Prostate gland (tissue), 2 donors: Measurements from ENCODE around the gene SMC4. TPM values are rescaled to one million over a fixed set of nuclear protein-coding genes. Genes with fewer than 3 reads are reported as not detected.

Source experiments
- DNase-seq: peaks from one replicate; pipeline ENCODE4 v3.0.0-alpha.2; 2019; ENCODE audit warnings: low spot score
- H3K27ac ChIP-seq, 2 donors: fragments of 200-600 bp; sonication (generic); 2 replicates each; pipeline ENCODE4 v1.5.1; 2017 to 2019
- H3K27me3 ChIP-seq: fragments of 200-600 bp; sonication (generic); replicated peaks from 2 replicates; pipeline ENCODE4 v1.5.1; 2019; ENCODE audit not compliant: insufficient read depth
- H3K36me3 ChIP-seq, 2 donors: fragments of 200-600 bp; sonication (generic); 1 replicate in 1 of 2; 2 replicates in 1 of 2; pipeline versions ENCODE4 v1.5.1 to v1.8.1; 2017 to 2019
- H3K4me1 ChIP-seq: fragments of 200-600 bp; sonication (generic); replicated peaks from 2 replicates; pipeline ENCODE4 v1.5.1; 2019
- H3K4me3 ChIP-seq, 2 donors: fragments of 200-600 bp; sonication (generic); 2 replicates each; pipeline ENCODE4 v1.5.1; 2017 to 2019
- H3K9me3 ChIP-seq: fragments of 200-600 bp; sonication (generic); 2 replicates; pipeline ENCODE4 v1.5.1; 2017
- POLR2A ChIP-seq: fragments of 450-650 bp; IDR thresholded peaks from one replicate; pipeline ENCODE4 v1.6.1; 2016; ENCODE audit warnings: antibody characterized with exemption, mild to moderate bottlenecking
- POLR2AphosphoS5 ChIP-seq: sonication (generic); formaldehyde crosslinking; IDR thresholded peaks from one replicate; pipeline ENCODE4 v1.6.1; 2017; ENCODE audit warnings: antibody characterized with exemption
- WGBS: methylation state at CpG from one replicate; pipeline ENCODE4 v1.1.5; 2018; 5-methylcytosine and 5-hydroxymethylcytosine counted together
- intact Hi-C: fragments of 100-400 bp; cut with DNase I; formaldehyde crosslinking; loops from one replicate; pipeline ENCODE4 v1.14.2; 2022
- total RNA-seq, 2 donors: library from RNA; depleted of rRNA; stranded (reverse); fragments of >200 nt; gene quantifications; one replicate each; pipeline ENCODE4 v1.1.0, GENCODE V29; 2016
- TF ChIP-seq, protein P1 (sequence below), 4 experiments: fragments of 200-600 bp in 2 of 4; fragments of 450-650 bp in 2 of 4; sonication (generic) in 2 of 4; IDR thresholded peaks; 1 replicate in 3 of 4; 2 replicates in 1 of 4; pipeline ENCODE4 v1.5.1; 2016 to 2019; ENCODE audit warnings: antibody characterized with exemption in 4 of 4, mild to moderate bottlenecking in 2 of 4, moderate library complexity in 2 of 4

The SMC4 gene
- total RNA-seq, 2 donors from 2014 or later, result 13.8 to 40.4 TPM

DNA sequence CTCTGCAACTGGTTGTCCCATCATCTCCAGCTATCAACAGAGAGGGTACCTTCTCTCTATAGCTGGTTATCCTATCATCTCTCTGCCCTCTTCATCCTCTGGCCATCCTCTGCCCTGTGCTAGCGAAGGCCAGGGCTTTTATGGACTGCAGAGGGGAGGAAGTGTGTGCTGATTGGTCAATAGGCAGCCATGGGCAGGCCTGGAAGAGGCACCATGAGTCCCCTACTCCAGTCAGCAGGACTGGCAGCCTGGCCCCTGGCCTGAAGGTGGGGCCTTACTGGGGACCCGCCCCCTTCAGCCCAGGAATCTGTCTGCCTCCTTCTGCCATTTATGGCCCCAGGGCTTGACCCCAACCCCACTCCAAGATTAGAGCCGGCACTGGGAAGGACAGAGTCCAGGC is 60.6 kb downstream of the SMC4 start:
- intact Hi-C loops, result no loop called here
- TF ChIP-seq, protein P1, sequence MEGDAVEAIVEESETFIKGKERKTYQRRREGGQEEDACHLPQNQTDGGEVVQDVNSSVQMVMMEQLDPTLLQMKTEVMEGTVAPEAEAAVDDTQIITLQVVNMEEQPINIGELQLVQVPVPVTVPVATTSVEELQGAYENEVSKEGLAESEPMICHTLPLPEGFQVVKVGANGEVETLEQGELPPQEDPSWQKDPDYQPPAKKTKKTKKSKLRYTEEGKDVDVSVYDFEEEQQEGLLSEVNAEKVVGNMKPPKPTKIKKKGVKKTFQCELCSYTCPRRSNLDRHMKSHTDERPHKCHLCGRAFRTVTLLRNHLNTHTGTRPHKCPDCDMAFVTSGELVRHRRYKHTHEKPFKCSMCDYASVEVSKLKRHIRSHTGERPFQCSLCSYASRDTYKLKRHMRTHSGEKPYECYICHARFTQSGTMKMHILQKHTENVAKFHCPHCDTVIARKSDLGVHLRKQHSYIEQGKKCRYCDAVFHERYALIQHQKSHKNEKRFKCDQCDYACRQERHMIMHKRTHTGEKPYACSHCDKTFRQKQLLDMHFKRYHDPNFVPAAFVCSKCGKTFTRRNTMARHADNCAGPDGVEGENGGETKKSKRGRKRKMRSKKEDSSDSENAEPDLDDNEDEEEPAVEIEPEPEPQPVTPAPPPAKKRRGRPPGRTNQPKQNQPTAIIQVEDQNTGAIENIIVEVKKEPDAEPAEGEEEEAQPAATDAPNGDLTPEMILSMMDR (IDR thresholded peaks at IDR 0.05), result no peak
- no peak for TF ChIP-seq POLR2AphosphoS5
- no peak for TF ChIP-seq POLR2A
- no peak for DNase-seq

DNA sequence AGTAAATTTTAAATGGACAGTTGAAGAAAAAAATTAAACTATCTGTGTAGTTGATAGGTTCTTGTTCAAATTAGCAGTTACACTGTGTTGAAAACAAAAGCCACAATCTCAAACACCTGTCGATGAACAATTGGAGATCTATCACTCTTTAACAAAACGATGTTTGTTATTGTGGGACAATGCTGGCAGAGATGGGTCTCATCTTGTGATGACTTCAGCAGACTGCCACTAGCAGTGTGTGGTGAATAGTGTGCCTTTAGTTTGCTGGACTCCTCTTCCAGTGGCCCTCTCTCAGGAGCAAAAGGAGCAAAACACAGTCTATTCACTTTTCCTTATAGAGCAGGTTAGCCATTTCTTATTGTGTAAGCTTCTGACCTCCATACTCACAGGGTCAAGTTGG is 64.9 kb downstream of the SMC4 start:
- WGBS, result 86% methylated on average over 2 of the region's 2 CpGs
- Histone ChIP-seq H3K4me1 (no peaks in the 10 kb centered on the region), H3K27ac (no peak overlapping the region), H3K4me3 (no peak overlapping the region), H3K27me3 (no peaks in the 10 kb centered on the region), H3K36me3 (no peaks in the 10 kb centered on the region), H3K9me3 (no peaks in the 10 kb centered on the region)
- intact Hi-C loops, result no loop called here
- TF ChIP-seq POLR2AphosphoS5 (no peak), POLR2A (no peak)
- TF ChIP-seq, protein P1 (IDR thresholded peaks at IDR 0.05), result no peak
- DNase-seq, result no peak

More for the DNA sequence above, 60.6 kb downstream of the SMC4 start:
- H3K27me3 ChIP-seq, result no peaks in the 10 kb centered on the region
- no peak overlapping the region for H3K27ac ChIP-seq
- no peak overlapping the region for H3K4me3 ChIP-seq
- no peaks in the 10 kb centered on the region for H3K4me1 ChIP-seq
- no peaks in the 10 kb centered on the region for H3K36me3 ChIP-seq
- 93% methylated on average over 3 of the region's 3 CpGs for WGBS
- no peaks in the 10 kb centered on the region for H3K9me3 ChIP-seq

DNA sequence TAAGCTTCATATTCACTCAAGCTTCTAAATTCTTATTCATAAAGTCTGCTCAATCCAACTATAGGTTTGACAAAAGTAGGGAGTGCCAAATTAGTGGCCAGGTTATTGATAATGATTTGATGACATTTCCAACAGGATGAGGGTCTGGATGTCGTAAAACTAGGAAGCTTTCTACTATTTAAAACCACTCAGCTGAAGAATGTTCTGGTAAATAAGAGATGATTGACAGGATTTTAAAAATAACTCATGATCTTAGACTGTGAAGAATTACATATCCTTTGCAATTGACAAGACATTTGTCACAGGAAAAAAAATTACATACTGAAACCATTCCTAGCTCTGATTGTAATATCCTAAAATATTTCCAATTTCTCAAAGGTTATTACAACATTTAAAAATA is 65.5 kb downstream of the SMC4 start:
- Histone ChIP-seq H3K9me3 (no peaks in the 10 kb centered on the region), H3K27ac (no peak overlapping the region), H3K36me3 (no peaks in the 10 kb centered on the region), H3K27me3 (no peaks in the 10 kb centered on the region), H3K4me3 (no peak overlapping the region), H3K4me1 (no peaks in the 10 kb centered on the region)
- intact Hi-C loops, result no loop called here
- WGBS, result 87% methylated on average over 1 of the region's 1 CpG
- no peak for DNase-seq
- TF ChIP-seq POLR2AphosphoS5, result no peak
- TF ChIP-seq, protein P1 (IDR thresholded peaks at IDR 0.05), result no peak
- no peak for TF ChIP-seq POLR2A

DNA sequence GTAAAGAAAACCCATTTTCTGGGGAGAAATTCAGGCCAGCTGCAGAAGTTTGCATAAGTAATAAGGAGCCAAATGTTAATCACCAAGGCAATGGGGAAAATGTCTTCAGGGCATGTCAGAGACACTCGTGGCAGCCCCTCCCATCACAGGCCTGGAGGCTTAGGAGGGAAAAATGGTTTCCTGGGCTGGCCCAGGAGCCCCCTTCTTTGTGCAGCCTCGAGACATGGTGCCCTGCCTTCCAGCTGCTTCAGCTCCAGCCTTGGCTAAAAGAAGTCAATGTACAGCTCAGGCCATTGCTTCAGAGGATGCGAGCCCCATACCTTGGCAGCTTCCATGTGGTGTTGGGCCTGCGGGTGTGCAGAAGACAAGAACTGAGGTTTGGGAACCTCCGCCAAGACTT is 70.7 kb downstream of the SMC4 start:
- no peaks in the 10 kb centered on the region for H3K36me3 ChIP-seq
- intact Hi-C loops, result no loop called here
- H3K4me3 ChIP-seq, result no peak overlapping the region
- TF ChIP-seq POLR2AphosphoS5 (no peak), POLR2A (no peak)
- TF ChIP-seq, protein P1 (IDR thresholded peaks at IDR 0.05), result no peak
- no peaks in the 10 kb centered on the region for H3K4me1 ChIP-seq
- WGBS, result 87% methylated on average over 5 of the region's 5 CpGs
- no peaks in the 10 kb centered on the region for H3K27me3 ChIP-seq
- no peak for DNase-seq
- no peaks in the 10 kb centered on the region for H3K9me3 ChIP-seq
- H3K27ac ChIP-seq, result no peak overlapping the region

DNA sequence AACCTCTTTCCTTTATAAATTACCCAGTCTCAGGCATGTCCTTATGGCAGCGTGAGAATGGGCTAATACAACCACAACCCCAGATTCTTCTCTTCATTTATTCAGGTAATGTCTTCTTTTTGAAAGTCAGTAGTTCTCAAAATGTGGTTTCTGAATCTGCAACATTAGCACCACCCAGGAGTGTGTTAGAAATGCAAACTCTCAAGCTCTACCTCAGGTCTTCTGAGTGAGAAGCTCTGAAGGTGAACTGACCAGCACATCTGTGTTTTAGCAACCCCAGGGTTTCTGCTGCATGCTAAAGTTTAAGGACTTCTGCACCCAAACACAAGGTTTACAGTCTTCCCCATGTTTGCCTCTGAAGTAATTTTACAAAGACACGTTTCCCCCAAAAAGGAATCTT is 72.4 kb downstream of the SMC4 start:
- H3K27me3 ChIP-seq, result no peaks in the 10 kb centered on the region
- intact Hi-C loops, result no loop called here
- no peaks in the 10 kb centered on the region for H3K36me3 ChIP-seq
- no peak overlapping the region for H3K4me3 ChIP-seq
- 89% methylated on average over 2 of the region's 2 CpGs for WGBS
- H3K9me3 ChIP-seq, result no peaks in the 10 kb centered on the region
- no peak overlapping the region for H3K27ac ChIP-seq
- H3K4me1 ChIP-seq, result no peaks in the 10 kb centered on the region
- TF ChIP-seq, protein P1 (IDR thresholded peaks at IDR 0.05), result no peak
- TF ChIP-seq POLR2AphosphoS5, result no peak
- no peak for TF ChIP-seq POLR2A
- no peak for DNase-seq
